Measurements from ENCODE around the gene TRAPPC12. TPM values are rescaled to one million over a fixed set of nuclear protein-coding genes. Genes with fewer than 3 reads are reported as not detected.

The TRAPPC12 gene
- total and polyA plus RNA-seq, 9 donors, result 64.1 to 143 (median 81.4) TPM

DNA sequence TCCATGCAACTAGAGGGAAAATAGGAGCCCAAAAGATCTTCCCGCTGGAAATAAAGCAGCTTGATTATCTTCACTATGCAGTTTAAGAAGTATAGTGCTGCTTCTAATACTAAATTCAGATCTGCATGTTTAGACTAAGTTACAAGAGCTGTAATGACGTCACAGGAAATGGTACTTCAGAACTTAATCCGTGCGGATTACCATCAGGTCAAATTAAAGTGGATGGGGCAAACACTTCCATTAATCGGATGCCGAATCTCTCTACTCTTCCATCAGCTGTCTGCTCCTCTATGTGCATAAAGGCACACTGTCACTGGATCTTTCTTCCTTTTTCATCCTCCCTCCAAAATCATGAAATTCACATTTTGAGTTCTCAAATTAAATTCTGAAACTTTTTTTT is 52.6 kb downstream of the TRAPPC12 start:
- no peaks in the 10 kb centered on the region for H3K36me3 ChIP-seq
- no peak overlapping the region for H3K4me3 ChIP-seq
- no peak for DNase-seq
- H3K4me1 ChIP-seq (ENCODE audit: insufficient read depth), result no peaks in the 10 kb centered on the region
- TF ChIP-seq EP300 (IDR thresholded peaks at IDR 0.05) (no peak), POLR2A (IDR thresholded peaks at IDR 0.05) (no peak)
- TF ChIP-seq, protein P1, sequence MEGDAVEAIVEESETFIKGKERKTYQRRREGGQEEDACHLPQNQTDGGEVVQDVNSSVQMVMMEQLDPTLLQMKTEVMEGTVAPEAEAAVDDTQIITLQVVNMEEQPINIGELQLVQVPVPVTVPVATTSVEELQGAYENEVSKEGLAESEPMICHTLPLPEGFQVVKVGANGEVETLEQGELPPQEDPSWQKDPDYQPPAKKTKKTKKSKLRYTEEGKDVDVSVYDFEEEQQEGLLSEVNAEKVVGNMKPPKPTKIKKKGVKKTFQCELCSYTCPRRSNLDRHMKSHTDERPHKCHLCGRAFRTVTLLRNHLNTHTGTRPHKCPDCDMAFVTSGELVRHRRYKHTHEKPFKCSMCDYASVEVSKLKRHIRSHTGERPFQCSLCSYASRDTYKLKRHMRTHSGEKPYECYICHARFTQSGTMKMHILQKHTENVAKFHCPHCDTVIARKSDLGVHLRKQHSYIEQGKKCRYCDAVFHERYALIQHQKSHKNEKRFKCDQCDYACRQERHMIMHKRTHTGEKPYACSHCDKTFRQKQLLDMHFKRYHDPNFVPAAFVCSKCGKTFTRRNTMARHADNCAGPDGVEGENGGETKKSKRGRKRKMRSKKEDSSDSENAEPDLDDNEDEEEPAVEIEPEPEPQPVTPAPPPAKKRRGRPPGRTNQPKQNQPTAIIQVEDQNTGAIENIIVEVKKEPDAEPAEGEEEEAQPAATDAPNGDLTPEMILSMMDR (IDR thresholded peaks at IDR 0.05), result no peak
- intact Hi-C loops (cut with DNase I), result no loop called here
- H3K9me3 ChIP-seq, result no peaks in the 10 kb centered on the region
- H3K27me3 ChIP-seq, result no peaks in the 10 kb centered on the region
- WGBS, 3 donors, result 88 to 92% (median 91%) methylated on average over 6 of the region's 6 CpGs
- H3K27ac ChIP-seq, result no peak overlapping the region

DNA sequence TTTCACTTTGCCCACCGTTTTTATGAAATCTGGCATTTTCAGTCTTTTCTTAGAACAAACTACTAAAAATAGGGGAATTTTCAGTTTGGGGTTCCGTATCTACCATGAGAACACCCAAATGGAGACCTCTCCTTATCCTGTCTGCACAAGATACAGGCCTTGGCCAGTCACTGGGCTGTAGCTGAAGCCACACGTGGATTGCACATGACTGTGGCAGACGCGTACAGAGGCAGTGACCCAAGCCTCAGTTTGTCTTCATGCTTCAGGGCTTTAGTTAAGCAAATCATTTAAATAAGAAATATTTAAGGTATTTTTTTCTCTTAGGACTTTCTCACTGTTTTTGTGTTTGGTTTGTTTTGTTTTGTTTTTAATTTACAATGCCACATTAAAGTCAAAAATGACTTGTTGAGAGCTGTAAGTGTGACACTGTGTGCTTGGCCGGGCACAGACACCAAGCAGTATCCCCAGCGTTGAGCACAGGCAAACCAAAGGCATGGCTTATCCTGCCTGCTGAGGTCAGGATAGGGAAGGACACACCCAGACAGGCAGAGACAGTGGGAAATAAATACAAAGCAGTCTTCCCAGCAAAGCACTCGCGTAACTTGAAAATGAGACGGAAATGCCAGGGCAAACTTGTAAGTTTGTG is 53.3 kb downstream of the TRAPPC12 start:
- no peak for DNase-seq
- Histone ChIP-seq H3K27ac (no peak overlapping the region), H3K9me3 (no peaks in the 10 kb centered on the region), H3K27me3 (no peaks in the 10 kb centered on the region), H3K4me1 (ENCODE audit: insufficient read depth) (no peaks in the 10 kb centered on the region), H3K4me3 (no peak overlapping the region), H3K36me3 (no peaks in the 10 kb centered on the region)
- 87 to 88% (median 87%) methylated on average over 10 of the region's 10 CpGs for WGBS, 3 donors
- intact Hi-C loops (cut with DNase I), result no loop called here
- TF ChIP-seq, protein P1 (IDR thresholded peaks at IDR 0.05), result no peak
- TF ChIP-seq POLR2A (IDR thresholded peaks at IDR 0.05) (no peak), EP300 (IDR thresholded peaks at IDR 0.05) (no peak)

DNA sequence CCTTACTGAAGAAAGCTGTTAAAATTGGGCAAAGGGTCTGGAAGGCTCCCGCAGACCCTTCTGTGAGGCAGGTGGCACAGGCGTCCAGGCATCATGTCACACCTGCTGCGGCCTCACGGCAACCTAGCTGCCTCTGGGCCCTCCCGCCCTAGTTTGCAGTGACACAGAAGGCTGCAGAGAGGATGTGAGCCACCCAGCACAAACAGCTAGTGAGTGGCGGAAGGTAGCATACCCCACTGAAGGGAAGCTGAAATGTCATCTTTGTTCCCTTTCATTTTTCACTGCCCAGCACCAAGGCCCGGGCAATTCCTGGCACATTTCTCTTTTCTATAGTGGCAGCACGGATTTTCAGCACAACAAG is 53.8 kb downstream of the TRAPPC12 start:
- no peak overlapping the region for H3K27ac ChIP-seq
- intact Hi-C loops (cut with DNase I), result no loop called here
- no peak for DNase-seq
- 90 to 92% (median 90%) methylated on average over 8 of the region's 8 CpGs for WGBS, 3 donors
- H3K27me3 ChIP-seq, result no peaks in the 10 kb centered on the region
- no peaks in the 10 kb centered on the region for H3K4me1 ChIP-seq (ENCODE audit: insufficient read depth)
- TF ChIP-seq, protein P1 (IDR thresholded peaks at IDR 0.05), result no peak
- TF ChIP-seq POLR2A (IDR thresholded peaks at IDR 0.05), result no peak
- TF ChIP-seq EP300 (IDR thresholded peaks at IDR 0.05), result no peak
- no peak overlapping the region for H3K4me3 ChIP-seq
- no peaks in the 10 kb centered on the region for H3K36me3 ChIP-seq
- no peaks in the 10 kb centered on the region for H3K9me3 ChIP-seq

DNA sequence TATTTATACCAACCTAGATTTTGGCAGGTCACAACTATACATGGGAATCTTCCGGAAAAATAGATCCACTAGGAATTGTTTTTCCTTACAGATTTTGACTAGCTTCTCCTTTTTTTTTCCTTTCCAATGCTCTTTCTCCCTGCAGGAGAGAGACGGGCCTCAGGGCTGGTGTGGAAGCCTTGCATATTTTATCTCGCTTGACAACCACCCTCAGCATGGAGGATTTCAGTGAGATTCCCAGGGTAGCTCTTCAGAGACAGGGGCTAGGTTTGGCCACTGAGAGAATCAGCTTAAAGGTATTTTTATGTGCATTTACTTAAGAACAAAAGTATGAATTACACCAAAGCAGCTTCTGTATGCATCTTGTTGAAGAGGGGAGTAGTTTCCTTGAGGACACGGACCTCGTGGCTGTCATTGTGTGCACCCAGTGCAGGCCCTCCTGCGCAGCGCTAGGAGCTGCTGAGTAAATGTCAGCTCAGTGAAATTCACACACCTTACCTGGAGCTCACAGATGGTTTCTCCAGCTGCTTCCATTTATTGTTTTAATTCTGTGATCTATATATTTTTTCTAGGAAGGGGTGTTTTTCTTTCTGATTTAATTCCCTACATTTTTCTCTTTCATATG is 54.4 kb downstream of the TRAPPC12 start:
- DNase-seq, result no peak
- TF ChIP-seq, protein P1 (IDR thresholded peaks at IDR 0.05), result no peak
- TF ChIP-seq POLR2A (IDR thresholded peaks at IDR 0.05) (no peak), EP300 (IDR thresholded peaks at IDR 0.05) (no peak)
- Histone ChIP-seq H3K27ac (no peak overlapping the region), H3K4me3 (no peak overlapping the region), H3K36me3 (no peaks in the 10 kb centered on the region), H3K9me3 (no peaks in the 10 kb centered on the region), H3K27me3 (no peaks in the 10 kb centered on the region), H3K4me1 (ENCODE audit: insufficient read depth) (no peaks in the 10 kb centered on the region)
- WGBS, 3 donors, result 81 to 84% (median 84%) methylated on average over 7 of the region's 7 CpGs
- intact Hi-C loops (cut with DNase I), result no loop called here
